ENCODE data around the gene CDCA8. TPM values are rescaled to one million over a fixed set of nuclear protein-coding genes. Genes with fewer than 3 reads are reported as not detected.

CDCA8 gene
- total RNA-seq, 1 experiment from 2014 or later = 48.5 TPM

DNA sequence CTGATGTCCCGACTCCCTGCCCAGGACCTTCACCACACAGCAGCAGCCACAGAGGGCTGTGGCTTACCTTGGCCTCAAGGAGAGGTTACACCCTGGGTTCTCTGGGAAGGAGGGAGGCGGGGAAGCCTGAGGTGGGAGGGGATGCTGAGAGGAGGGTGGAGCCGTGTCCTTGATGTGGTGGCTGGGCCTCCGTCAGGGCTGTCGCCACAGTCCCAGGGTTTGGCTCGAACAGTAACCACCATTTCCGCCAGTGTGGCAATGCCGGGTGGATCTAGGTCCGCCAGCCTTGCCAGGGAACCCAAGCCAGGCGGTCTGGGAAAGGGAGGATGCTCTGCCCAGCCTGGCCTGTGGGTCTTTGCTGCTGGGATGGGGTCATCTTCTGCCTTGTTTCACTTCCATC is 18.4 kb upstream of the CDCA8 start:
- DNase-seq = peak; percentile 80
- no peak overlapping the region for H3K27ac ChIP-seq (ENCODE audit: insufficient read length, low read depth, low read length)
- TF ChIP-seq, protein P1, sequence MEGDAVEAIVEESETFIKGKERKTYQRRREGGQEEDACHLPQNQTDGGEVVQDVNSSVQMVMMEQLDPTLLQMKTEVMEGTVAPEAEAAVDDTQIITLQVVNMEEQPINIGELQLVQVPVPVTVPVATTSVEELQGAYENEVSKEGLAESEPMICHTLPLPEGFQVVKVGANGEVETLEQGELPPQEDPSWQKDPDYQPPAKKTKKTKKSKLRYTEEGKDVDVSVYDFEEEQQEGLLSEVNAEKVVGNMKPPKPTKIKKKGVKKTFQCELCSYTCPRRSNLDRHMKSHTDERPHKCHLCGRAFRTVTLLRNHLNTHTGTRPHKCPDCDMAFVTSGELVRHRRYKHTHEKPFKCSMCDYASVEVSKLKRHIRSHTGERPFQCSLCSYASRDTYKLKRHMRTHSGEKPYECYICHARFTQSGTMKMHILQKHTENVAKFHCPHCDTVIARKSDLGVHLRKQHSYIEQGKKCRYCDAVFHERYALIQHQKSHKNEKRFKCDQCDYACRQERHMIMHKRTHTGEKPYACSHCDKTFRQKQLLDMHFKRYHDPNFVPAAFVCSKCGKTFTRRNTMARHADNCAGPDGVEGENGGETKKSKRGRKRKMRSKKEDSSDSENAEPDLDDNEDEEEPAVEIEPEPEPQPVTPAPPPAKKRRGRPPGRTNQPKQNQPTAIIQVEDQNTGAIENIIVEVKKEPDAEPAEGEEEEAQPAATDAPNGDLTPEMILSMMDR (conservative IDR thresholded peaks at IDR 0.05) = no peak

More for the DNA sequence above, 18.4 kb upstream of the CDCA8 start:
- H3K9me3 Mint-ChIP-seq = no peaks in the 10 kb centered on the region
- Histone ChIP-seq H3K79me2 (ENCODE audit: insufficient read depth, low read length) (no peaks in the 10 kb centered on the region), H3K27me3 (ENCODE audit: insufficient read depth, low read length) (no peaks in the 10 kb centered on the region), H2BK20ac (ENCODE audit: low read depth, low read length, poor library complexity, severe bottlenecking) (no peak overlapping the region), H4K91ac (ENCODE audit: insufficient read length, low read depth, low read length) (no peak overlapping the region), H4K8ac (replicated peaks; ENCODE audit: insufficient read length, low read depth, low read length) (no peak overlapping the region), H3K23me2 (ENCODE audit: insufficient read length, low read depth, low read length, poor library complexity, severe bottlenecking) (no peaks in the 10 kb centered on the region), H3K4me2 (ENCODE audit: insufficient read depth, insufficient read length, low read length) (no peak overlapping the region), H2BK5ac (ENCODE audit: insufficient read length, low read length) (no peak overlapping the region), H3K9ac (ENCODE audit: extremely low read depth, insufficient read length, low read length) (no peak overlapping the region), H3K9me3 (ENCODE audit: control insufficient read depth, low read depth, low read length) (no peaks in the 10 kb centered on the region), H3K18ac (ENCODE audit: insufficient read length, low read depth, low read length) (no peak overlapping the region), H3K4ac (ENCODE audit: low read depth, low read length) (no peak overlapping the region), H4K20me1 (ENCODE audit: control insufficient read depth, insufficient read depth, insufficient read length) (no peaks in the 10 kb centered on the region), H3K23ac (ENCODE audit: insufficient read length, low read depth, low read length) (no peak overlapping the region), H3K56ac (ENCODE audit: insufficient read length, low read depth, low read length) (no peak overlapping the region), H2BK120ac (ENCODE audit: low read depth, low read length, poor library complexity, severe bottlenecking) (no peak overlapping the region), H3K14ac (ENCODE audit: insufficient read depth, low read length) (no peak overlapping the region), H3K79me1 (ENCODE audit: insufficient read depth, low read depth, low read length, poor library complexity, severe bottlenecking) (no peaks in the 10 kb centered on the region), H3K4me1 (ENCODE audit: insufficient read depth, low read length) (no peaks in the 10 kb centered on the region), H2BK15ac (ENCODE audit: low read depth, low read length) (no peak overlapping the region), H3T11ph (ENCODE audit: low read length) (no peak overlapping the region), H2BK12ac (ENCODE audit: insufficient read length, low read depth, low read length) (no peak overlapping the region), H2AFZ (ENCODE audit: low read length) (no peak overlapping the region), H4K5ac (ENCODE audit: insufficient read length, low read depth, low read length) (no peak overlapping the region), H2AK5ac (ENCODE audit: insufficient read length, low read length) (no peak overlapping the region)
- no peak overlapping the region for H3K4me3 Mint-ChIP-seq
- no CpG with 5 or more reads among the region's 10 CpGs for WGBS (ENCODE audit: extremely low coverage, insufficient read length, low lambda C conversion rate)
- H3K27me3 Mint-ChIP-seq (ENCODE audit: low read depth) = peaks cover 18% of the 10 kb centered on the region
- H3K36me3 Mint-ChIP-seq (ENCODE audit: insufficient read depth in 1 of 3, low read depth in 3 of 3) = no peaks in the 10 kb centered on the region
- H3K4me1 Mint-ChIP-seq = peaks cover 7 to 20% of the 10 kb centered on the region in 2 experiments
- H3K27ac Mint-ChIP-seq = no peak overlapping the region
